GM23338 (cell line): ENCODE measurements around the gene NPAT.

Experiments used
- EZH2 ChIP-seq: fragments of 200-600 bp; sonication (generic); IDR thresholded peaks from one replicate; pipeline ENCODE4 v1.8.0; 2017; ENCODE audit warnings: antibody characterized with exemption, mild to moderate bottlenecking, low read depth; ENCODE audit not compliant: unreplicated experiment
- POLR2AphosphoS5 ChIP-seq: IDR thresholded peaks from 2 replicates; pipeline ENCODE4 v1.6.1; 2016; ENCODE audit warnings: antibody characterized with exemption, low read depth
- ZNF114 ChIP-seq: fragments of 250-450 bp; sonication (Bioruptor Pico); IDR thresholded peaks from 2 replicates; pipeline ENCODE4 v1.5.0; 2020; ENCODE audit warnings: mild to moderate bottlenecking, moderate library complexity
- ZNF331 ChIP-seq: fragments of 250-450 bp; sonication (Bioruptor Pico); IDR thresholded peaks from 2 replicates; pipeline ENCODE4 v1.5.0; 2020; ENCODE audit warnings: low read depth, mild to moderate bottlenecking, moderate library complexity
- TF ChIP-seq, protein P1 (sequence below), 2 experiments: fragments of 200-600 bp in 1 of 2; sonication (generic) in 1 of 2; conservative IDR thresholded peaks; 2 replicates each; pipeline versions ENCODE4 v1.5.1 to v1.6.1; 2016 to 2017; ENCODE audit warnings: antibody characterized with exemption in 2 of 2, low read depth in 2 of 2, mild to moderate bottlenecking in 2 of 2, moderate library complexity in 1 of 2
- TF ChIP-seq, protein P2 (sequence below): IDR thresholded peaks from one replicate; pipeline ENCODE4 v1.6.1; 2018; ENCODE audit warnings: antibody characterized with exemption; ENCODE audit not compliant: unreplicated experiment
- TF ChIP-seq, protein P3 (sequence below): IDR thresholded peaks from 2 replicates; pipeline ENCODE4 v1.6.1; 2016; ENCODE audit warnings: antibody characterized with exemption

DNA sequence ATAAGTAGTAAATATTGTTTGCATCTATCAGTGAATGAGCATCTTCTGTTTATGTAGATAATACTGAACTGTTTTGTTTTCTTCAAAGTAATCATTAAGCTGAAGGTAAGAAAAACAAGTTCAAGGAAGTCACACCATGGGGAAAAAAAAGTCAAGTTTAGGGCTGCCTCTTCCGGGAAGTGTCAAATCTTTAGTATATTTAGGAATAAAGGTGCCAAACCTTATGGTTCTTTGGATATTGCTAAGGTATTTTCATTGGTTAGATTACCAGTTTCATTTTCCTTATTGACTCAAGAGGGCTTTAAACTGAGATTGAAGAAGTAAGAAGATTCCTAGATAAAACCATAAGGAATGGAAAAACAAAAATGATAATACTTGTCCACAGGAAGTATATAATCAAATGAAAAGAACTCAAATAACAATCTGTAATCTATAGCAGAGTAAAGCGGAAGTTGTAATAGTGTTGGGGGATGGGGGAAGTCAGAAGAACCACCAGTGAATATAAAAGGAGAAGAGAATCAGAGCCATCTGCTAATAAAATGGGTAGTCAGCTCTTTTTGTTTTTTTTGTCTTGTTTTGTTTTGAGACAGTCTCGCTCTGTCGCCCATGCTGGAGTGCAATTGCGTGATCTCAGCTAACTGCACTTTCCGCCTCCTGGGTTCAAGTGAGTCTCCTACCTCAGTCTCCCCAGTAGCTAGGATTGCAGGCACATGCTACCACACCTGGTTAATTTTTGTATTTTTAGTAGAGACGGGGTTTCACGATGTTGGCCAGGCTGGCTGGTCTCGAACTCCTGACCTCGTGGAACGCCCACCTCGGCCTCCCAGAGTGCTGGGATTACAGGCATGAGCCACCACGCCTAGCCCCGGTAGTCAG is 2.7 kb upstream of the NPAT start:
- TF ChIP-seq POLR2AphosphoS5 (no peak), EZH2 (no peak), ZNF331 (CRISPR knock-in tag) (no peak), ZNF114 (CRISPR knock-in tag) (no peak)
- TF ChIP-seq, protein P1, sequence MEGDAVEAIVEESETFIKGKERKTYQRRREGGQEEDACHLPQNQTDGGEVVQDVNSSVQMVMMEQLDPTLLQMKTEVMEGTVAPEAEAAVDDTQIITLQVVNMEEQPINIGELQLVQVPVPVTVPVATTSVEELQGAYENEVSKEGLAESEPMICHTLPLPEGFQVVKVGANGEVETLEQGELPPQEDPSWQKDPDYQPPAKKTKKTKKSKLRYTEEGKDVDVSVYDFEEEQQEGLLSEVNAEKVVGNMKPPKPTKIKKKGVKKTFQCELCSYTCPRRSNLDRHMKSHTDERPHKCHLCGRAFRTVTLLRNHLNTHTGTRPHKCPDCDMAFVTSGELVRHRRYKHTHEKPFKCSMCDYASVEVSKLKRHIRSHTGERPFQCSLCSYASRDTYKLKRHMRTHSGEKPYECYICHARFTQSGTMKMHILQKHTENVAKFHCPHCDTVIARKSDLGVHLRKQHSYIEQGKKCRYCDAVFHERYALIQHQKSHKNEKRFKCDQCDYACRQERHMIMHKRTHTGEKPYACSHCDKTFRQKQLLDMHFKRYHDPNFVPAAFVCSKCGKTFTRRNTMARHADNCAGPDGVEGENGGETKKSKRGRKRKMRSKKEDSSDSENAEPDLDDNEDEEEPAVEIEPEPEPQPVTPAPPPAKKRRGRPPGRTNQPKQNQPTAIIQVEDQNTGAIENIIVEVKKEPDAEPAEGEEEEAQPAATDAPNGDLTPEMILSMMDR (conservative IDR thresholded peaks at IDR 0.05; ENCODE audit: low read depth in 2 of 2): no peak
- TF ChIP-seq, protein P2, sequence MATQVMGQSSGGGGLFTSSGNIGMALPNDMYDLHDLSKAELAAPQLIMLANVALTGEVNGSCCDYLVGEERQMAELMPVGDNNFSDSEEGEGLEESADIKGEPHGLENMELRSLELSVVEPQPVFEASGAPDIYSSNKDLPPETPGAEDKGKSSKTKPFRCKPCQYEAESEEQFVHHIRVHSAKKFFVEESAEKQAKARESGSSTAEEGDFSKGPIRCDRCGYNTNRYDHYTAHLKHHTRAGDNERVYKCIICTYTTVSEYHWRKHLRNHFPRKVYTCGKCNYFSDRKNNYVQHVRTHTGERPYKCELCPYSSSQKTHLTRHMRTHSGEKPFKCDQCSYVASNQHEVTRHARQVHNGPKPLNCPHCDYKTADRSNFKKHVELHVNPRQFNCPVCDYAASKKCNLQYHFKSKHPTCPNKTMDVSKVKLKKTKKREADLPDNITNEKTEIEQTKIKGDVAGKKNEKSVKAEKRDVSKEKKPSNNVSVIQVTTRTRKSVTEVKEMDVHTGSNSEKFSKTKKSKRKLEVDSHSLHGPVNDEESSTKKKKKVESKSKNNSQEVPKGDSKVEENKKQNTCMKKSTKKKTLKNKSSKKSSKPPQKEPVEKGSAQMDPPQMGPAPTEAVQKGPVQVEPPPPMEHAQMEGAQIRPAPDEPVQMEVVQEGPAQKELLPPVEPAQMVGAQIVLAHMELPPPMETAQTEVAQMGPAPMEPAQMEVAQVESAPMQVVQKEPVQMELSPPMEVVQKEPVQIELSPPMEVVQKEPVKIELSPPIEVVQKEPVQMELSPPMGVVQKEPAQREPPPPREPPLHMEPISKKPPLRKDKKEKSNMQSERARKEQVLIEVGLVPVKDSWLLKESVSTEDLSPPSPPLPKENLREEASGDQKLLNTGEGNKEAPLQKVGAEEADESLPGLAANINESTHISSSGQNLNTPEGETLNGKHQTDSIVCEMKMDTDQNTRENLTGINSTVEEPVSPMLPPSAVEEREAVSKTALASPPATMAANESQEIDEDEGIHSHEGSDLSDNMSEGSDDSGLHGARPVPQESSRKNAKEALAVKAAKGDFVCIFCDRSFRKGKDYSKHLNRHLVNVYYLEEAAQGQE: no peak
- TF ChIP-seq, protein P3, sequence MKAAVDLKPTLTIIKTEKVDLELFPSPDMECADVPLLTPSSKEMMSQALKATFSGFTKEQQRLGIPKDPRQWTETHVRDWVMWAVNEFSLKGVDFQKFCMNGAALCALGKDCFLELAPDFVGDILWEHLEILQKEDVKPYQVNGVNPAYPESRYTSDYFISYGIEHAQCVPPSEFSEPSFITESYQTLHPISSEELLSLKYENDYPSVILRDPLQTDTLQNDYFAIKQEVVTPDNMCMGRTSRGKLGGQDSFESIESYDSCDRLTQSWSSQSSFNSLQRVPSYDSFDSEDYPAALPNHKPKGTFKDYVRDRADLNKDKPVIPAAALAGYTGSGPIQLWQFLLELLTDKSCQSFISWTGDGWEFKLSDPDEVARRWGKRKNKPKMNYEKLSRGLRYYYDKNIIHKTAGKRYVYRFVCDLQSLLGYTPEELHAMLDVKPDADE: no peak
